Midbrain (tissue), 1 donor: ENCODE measurements around the gene BTNL8.

Experiments used
- DNase-seq: peaks from one replicate; lab custom pipeline; 2025; lab: John Stamatoyannopoulos, UW

BTNL8 gene

GRCh38 chr5:180970336-180970735, 71.4 kb downstream of the BTNL8 start:
- no peak for DNase-seq

- no peak for DNase-seq
These were observed 71.9 kb downstream of the BTNL8 start for GRCh38 chr5:180970875-180971274.

GRCh38 chr5:180974612-180975315, 75.8 kb downstream of the BTNL8 start:
- DNase-seq: no peak

- DNase-seq: no peak
These were observed 76.4 kb downstream of the BTNL8 start for GRCh38 chr5:180975338-180975737.

- DNase-seq: no peak
These were observed 77.6 kb downstream of the BTNL8 start for GRCh38 chr5:180976518-180976917.

GRCh38 chr5:180977852-180978251, 78.9 kb downstream of the BTNL8 start:
- DNase-seq: no peak

GRCh38 chr5:180982008-180982741, 83.2 kb downstream of the BTNL8 start:
- DNase-seq: no peak

- no peak for DNase-seq
These were observed 89.1 kb downstream of the BTNL8 start for GRCh38 chr5:180988016-180988415.

GRCh38 chr5:180988592-180988991, 89.6 kb downstream of the BTNL8 start, which contains the start of gene BTNL3:
BTNL3 (plus strand) TSS chr5:180988846; CDS start chr5:180989029, 183 bp downstream.
- DNase-seq: no peak

GRCh38 chr5:180990086-180990881, 91.3 kb downstream of the BTNL8 start:
- no peak for DNase-seq

GRCh38 chr5:180990882-180991242, 91.9 kb downstream of the BTNL8 start:
- DNase-seq: no peak
